Thyroid gland (tissue), 4 donors: ENCODE data around the gene AGBL4. TPM values are rescaled to one million over a fixed set of nuclear protein-coding genes. Genes with fewer than 3 reads are reported as not detected.

Experiments
- DNase-seq, 2 donors: peaks; one replicate each; pipeline ENCODE4 v3.0.0-alpha.2; 2019
- H3K27ac ChIP-seq, 3 donors: fragments of 200-600 bp; sonication (generic); 1 replicate in 2 of 3; 2 replicates in 1 of 3; pipeline ENCODE4 v1.5.1; 2016 to 2019; ENCODE audit warnings: mild to moderate bottlenecking in 1 of 3, moderate library complexity in 1 of 3
- H3K27me3 ChIP-seq: fragments of 200-600 bp; sonication (generic); one replicate; pipeline ENCODE4 v1.5.1; 2019
- H3K36me3 ChIP-seq, 2 donors: fragments of 200-600 bp; sonication (generic); one replicate each; pipeline ENCODE4 v1.5.1; 2016 to 2019
- H3K4me1 ChIP-seq, 2 donors: fragments of 200-600 bp; sonication (generic); one replicate each; pipeline ENCODE4 v1.5.1; 2017 to 2019
- H3K4me3 ChIP-seq, 3 donors: fragments of 200-600 bp; sonication (generic); replicated peaks in 1 of 3; 1 replicate in 2 of 3; 2 replicates in 1 of 3; pipeline ENCODE4 v1.5.1; 2016; ENCODE audit warnings: mild to moderate bottlenecking in 1 of 3
- H3K9me3 ChIP-seq: fragments of 200-600 bp; sonication (generic); one replicate; pipeline ENCODE4 v1.5.1; 2017
- POLR2A ChIP-seq, 2 donors: fragments of 450-650 bp; IDR thresholded peaks; one replicate each; pipeline ENCODE4 v1.6.1; 2017; ENCODE audit warnings: antibody characterized with exemption in 2 of 2, mild to moderate bottlenecking in 2 of 2, moderate library complexity in 1 of 2
- WGBS, 2 donors: methylation state at CpG; one replicate each; pipeline ENCODE4 v1.1.5; 2017; 5-methylcytosine and 5-hydroxymethylcytosine counted together
- intact Hi-C: fragments of 100-400 bp; cut with DNase I; formaldehyde crosslinking; loops from one replicate; pipeline ENCODE4 v1.15.1; 2023
- total RNA-seq, 4 donors: library from RNA; depleted of rRNA; stranded (reverse); fragments of >200 nt; gene quantifications; one replicate each; pipeline ENCODE4 v1.2.3, GENCODE V29; 2016
- TF ChIP-seq, protein P1 (sequence below), 6 experiments: fragments of 200-600 bp in 3 of 6; fragments of 450-650 bp in 3 of 6; sonication (generic) in 3 of 6; IDR thresholded peaks; one replicate each; pipeline ENCODE4 v1.5.1; 2016 to 2019; ENCODE audit warnings: antibody characterized with exemption in 6 of 6, mild to moderate bottlenecking in 2 of 6, inconsistent platforms in 1 of 6, moderate library complexity in 1 of 6

The AGBL4 gene
- total RNA-seq, 4 donors from 2014 or later, result 2.1 to 6.0 (median 4.8) TPM

DNA sequence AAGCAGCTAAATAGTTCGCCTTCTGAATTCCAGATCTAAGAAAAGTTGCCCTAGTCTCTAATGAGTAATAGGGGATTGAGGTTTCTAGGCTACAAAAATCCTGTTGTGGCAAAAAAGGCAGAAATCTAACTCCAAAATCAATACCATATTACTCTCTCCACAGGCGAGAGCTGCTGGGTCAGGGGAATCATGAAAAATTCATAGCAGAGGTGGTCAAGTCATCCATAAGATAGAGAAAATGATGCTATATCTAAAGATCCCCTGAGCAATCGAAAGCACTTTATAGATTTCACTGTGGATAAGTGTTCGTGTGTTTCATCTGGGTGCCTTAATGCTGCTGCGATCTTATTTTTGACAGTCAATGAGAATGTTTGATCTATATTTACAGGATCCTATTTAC, 417.7 kb downstream of the AGBL4 start:
- no peak for DNase-seq
- WGBS, 2 donors, result 84 to 90% methylated on average over 5 of the region's 5 CpGs
- intact Hi-C loops, result no loop called here
- Histone ChIP-seq H3K36me3 (no peaks in the 10 kb centered on the region), H3K27ac (no peak overlapping the region), H3K4me3 (no peak overlapping the region), H3K27me3 (no peaks in the 10 kb centered on the region), H3K4me1 (no peaks in the 10 kb centered on the region), H3K9me3 (no peaks in the 10 kb centered on the region)
- no peak for TF ChIP-seq POLR2A (IDR thresholded peaks at IDR 0.05)
- TF ChIP-seq, protein P1, sequence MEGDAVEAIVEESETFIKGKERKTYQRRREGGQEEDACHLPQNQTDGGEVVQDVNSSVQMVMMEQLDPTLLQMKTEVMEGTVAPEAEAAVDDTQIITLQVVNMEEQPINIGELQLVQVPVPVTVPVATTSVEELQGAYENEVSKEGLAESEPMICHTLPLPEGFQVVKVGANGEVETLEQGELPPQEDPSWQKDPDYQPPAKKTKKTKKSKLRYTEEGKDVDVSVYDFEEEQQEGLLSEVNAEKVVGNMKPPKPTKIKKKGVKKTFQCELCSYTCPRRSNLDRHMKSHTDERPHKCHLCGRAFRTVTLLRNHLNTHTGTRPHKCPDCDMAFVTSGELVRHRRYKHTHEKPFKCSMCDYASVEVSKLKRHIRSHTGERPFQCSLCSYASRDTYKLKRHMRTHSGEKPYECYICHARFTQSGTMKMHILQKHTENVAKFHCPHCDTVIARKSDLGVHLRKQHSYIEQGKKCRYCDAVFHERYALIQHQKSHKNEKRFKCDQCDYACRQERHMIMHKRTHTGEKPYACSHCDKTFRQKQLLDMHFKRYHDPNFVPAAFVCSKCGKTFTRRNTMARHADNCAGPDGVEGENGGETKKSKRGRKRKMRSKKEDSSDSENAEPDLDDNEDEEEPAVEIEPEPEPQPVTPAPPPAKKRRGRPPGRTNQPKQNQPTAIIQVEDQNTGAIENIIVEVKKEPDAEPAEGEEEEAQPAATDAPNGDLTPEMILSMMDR (IDR thresholded peaks at IDR 0.05), result no peak

DNA sequence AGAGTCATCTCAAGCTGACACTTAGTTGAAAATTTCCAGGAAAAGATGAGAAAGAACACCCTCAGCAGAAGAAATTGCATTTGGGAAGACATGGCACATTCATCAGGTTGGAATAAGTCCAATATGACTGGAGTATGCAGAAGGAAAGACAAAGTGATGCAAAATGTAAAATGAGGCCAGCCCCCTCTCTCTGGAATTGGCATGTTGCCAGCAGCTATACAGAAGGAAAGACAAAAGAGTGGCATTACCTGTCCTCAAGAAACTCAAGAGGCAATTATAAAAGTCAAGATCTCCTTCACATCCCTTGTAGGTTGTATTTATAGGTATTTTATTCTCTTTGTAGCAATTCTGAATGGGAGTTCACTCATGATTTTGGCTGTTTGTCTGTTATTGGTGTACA, 426.3 kb downstream of the AGBL4 start:
- no peak for DNase-seq
- Histone ChIP-seq H3K4me3 (no peak overlapping the region), H3K27ac (no peak overlapping the region), H3K9me3 (no peaks in the 10 kb centered on the region), H3K36me3 (no peaks in the 10 kb centered on the region), H3K27me3 (no peaks in the 10 kb centered on the region), H3K4me1 (no peaks in the 10 kb centered on the region)
- TF ChIP-seq POLR2A (IDR thresholded peaks at IDR 0.05), result no peak
- TF ChIP-seq, protein P1 (IDR thresholded peaks at IDR 0.05), result no peak
- intact Hi-C loops, result no loop called here

DNA sequence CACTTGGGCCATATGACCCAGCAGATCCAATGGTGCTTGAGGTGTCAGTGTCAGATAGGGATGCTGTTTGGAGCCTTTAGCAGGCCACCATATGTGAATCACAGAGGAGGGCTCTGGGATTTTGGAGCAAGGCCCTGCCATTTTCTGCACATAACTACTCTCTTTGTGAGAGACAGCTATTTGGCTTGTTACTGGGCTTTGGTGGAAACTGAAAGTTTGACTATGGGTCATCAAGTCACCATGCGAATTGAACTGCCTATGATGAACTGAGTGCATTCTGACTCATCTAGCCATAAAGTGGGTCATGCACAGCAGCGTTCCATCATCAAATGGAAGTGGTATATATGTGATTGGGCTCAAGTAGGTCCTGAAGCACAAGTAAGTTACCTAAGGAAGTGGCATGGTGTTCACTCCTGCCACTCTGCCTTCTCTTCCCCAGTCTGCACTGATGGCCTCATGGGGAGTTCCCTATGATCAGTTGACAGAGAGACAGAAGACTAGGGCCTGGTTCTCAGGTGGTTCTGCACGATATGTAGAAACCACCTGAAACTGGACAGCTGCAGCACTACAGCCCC, 447.3 kb downstream of the AGBL4 start:
- Histone ChIP-seq H3K27ac (no peak overlapping the region), H3K9me3 (no peaks in the 10 kb centered on the region), H3K27me3 (no peaks in the 10 kb centered on the region), H3K4me3 (no peak overlapping the region), H3K4me1 (no peaks in the 10 kb centered on the region), H3K36me3 (no peaks in the 10 kb centered on the region)
- intact Hi-C loops, result no loop called here
- TF ChIP-seq, protein P1 (IDR thresholded peaks at IDR 0.05), result no peak
- TF ChIP-seq POLR2A (IDR thresholded peaks at IDR 0.05), result no peak
- no peak for DNase-seq
- 91 to 100% methylated on average over 3 of the region's 3 CpGs for WGBS, 2 donors

DNA sequence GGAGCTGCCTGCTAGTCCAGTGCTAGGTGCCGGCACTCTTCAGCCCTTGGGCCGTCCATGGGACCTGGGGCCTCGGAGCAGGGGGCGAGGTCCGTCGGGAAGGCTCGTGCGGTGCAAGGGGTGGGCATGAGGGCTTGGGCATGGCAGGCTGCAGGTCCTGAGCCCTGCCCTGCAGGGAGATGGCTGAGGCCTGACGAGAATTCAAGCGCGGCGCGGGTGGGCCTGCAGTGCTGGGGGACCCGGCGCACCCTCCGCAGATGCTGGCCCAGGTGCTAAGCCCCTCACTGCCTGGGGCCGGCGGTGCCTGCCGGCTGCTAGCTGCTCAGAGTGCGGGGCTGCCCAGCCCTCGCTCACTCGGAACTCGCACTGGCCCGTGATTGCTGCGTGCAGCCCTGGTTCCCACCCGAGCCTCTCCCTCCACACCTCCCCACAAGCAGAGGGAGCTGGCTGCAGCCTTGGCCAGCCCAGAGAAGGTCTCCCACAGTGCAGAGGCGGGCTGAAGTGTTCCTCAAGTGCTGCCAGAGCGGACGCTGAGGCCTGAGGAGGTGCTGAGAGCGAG, 467.0 kb downstream of the AGBL4 start:
- DNase-seq, result no peak
- Histone ChIP-seq H3K4me1 (no peaks in the 10 kb centered on the region), H3K9me3 (no peaks in the 10 kb centered on the region), H3K4me3 (no peak overlapping the region), H3K27me3 (no peaks in the 10 kb centered on the region), H3K36me3 (no peaks in the 10 kb centered on the region), H3K27ac (no peak overlapping the region)
- TF ChIP-seq, protein P1 (IDR thresholded peaks at IDR 0.05), result no peak
- no peak for TF ChIP-seq POLR2A (IDR thresholded peaks at IDR 0.05)
- intact Hi-C loops, result no loop called here
- 96 to 97% methylated on average over 21 to 26 of the region's 30 CpGs for WGBS, 2 donors

DNA sequence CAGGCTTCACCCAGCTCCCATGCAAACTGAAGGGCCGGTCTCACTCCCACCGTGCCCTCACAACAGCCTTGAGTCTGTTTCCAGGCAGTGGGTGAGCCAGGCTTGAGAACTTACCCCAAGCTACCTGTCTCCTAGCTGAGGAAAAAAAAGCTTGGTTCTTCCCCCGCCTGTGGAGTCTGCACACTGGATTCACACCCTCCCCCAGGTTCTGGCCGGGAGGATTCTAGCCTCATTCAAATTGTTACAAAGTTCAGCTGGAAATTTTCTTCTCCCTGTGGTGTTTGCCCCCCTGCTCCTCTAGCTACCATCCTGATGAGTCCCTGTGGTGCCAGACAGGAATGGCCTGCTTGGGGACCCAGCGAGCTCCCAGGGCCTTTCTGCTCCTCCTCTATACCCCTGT, 471.7 kb downstream of the AGBL4 start:
- intact Hi-C loops, result no loop called here
- Histone ChIP-seq H3K36me3 (no peaks in the 10 kb centered on the region), H3K4me3 (no peak overlapping the region), H3K27me3 (no peaks in the 10 kb centered on the region), H3K27ac (no peak overlapping the region), H3K4me1 (no peaks in the 10 kb centered on the region), H3K9me3 (no peaks in the 10 kb centered on the region)
- 90 to 93% methylated on average over 4 to 5 of the region's 5 CpGs for WGBS, 2 donors
- TF ChIP-seq POLR2A (IDR thresholded peaks at IDR 0.05), result no peak
- TF ChIP-seq, protein P1 (IDR thresholded peaks at IDR 0.05), result no peak
- no peak for DNase-seq
